NCI-H748 treated with DMSO at 0.1 percent for 48 hours (cell line): ENCODE measurements around the gene TANC1.

Source experiments
- DNase-seq: peaks from one replicate; lab custom pipeline; 2025; lab: John Stamatoyannopoulos, UW

TANC1 gene

GRCh38 chr2:159160954-159161353 is 192.5 kb downstream of the TANC1 start:
- no peak for DNase-seq

- no peak for DNase-seq
These were observed 195.5 kb downstream of the TANC1 start for GRCh38 chr2:159163930-159164329.

DNA sequence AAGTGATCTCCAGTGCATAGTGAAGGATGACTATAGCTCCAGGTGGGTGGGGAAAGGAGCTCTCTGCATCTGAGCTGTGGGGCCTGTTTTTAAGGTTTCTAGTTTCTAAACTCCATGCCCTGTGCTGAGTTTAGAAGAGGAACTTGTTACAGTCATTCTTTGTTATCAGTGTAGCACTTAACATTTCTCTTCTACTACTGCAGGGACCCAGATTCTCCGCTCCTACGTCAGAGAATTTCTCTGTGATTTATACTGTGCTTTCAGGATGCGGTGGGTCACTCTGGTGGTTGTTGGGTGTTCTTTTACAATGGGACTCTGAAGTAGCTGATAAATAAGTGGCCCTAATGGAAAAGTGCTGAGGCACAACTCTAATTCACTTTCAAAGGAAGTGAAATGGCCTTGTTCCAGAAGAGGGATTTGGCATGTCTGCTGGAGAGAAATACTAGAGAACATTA is 196.0 kb downstream of the TANC1 start:
- no peak for DNase-seq

DNA sequence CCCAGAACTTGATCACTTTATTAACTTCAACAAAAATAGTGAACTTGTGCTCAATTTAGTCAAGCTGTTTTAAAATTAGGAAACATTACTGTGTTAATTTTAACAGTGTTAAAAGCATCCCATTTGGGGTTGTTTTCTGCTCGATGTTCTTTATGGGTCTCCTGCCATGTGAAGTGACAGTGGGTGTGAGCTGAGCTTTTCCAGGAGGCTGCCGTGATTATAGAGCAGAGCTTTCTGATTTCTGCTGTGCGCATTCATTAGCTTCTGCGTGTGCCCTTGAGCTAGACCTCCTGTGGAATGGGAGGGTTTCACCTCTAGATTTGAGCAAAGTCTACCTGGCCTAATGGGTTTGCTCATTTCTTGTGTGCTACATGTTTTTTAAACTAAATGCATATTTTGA is 196.6 kb downstream of the TANC1 start:
- DNase-seq = no peak

GRCh38 chr2:159168707-159169106 is 200.3 kb downstream of the TANC1 start:
- DNase-seq = no peak

DNA sequence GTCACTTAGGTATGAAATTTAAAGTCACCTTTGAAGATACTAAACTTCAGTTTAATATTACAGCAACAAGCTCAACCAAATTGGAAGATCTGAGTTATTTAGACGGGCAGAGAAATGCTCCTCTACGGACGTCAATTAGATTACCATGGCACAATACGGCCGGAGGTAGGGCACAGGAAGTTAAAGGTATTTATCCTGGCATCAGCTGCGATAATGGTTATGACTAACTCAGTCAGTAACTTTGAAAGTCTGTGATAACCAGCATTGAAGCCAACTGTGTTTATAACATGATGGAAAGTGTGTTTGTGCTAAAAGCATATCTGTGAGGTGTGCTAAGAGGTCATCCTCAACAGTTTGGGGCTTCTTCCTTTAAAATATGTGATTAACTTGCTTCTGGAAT is 200.7 kb downstream of the TANC1 start:
- DNase-seq = no peak

DNA sequence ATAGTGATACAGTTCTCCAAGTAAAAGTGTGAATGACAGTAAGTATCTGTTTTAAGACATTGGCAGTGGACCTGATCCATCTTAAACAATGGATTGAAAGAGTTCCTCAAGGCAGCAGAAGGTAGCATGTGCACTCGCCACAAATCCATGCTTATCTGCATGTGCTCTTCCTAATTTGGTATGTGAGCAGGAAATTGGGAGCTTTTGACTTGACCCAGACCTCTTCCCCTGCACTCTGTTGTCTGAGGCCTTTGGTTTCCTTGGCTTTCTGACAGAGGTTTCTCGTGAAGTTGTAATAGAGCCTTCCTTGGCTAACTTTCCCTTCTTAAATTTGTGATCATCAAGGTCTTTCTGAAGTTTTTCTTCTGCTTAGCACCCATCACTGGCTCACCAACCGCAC is 204.0 kb downstream of the TANC1 start:
- DNase-seq = no peak

DNA sequence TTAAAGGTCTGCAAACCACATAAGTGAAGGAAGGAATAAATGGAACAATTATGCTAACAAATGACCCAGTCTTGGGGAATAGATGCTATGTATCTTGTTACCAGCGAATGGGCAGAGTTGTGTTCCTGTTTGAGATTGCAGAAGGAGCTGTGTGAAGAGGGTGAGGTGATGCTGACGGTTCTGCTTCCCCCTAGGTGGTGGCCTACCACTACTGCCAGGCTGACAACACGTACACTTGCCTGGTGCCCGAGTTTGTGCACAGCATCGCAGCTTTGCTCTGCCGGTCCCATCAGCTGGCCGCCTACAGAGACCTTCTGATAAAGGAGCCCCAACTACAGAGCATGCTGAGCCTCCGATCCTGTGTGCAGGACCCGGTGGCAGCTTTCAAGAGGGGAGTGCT is 206.3 kb downstream of the TANC1 start:
- DNase-seq = no peak

GRCh38 chr2:159175182-159175581 is 206.7 kb downstream of the TANC1 start:
- DNase-seq = no peak

DNA sequence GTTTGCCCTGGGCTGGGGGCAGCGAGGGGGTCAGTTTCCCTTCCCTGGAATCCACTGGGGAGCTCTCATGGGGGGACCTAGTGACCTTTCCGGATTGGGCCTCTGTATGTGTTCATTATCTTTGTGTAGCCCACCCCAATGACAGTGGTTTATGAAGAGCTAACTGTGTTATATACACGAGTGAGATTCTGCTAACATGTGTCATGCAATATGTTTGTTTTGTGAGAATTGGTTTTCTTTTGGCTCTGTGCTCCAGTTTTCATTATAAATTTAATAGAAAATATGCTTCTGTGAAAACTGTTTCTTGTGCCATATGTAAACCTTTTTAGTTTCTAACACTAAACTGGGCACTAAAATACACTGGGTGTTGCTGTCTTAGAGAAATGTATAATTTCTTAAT is 207.5 kb downstream of the TANC1 start:
- no peak for DNase-seq

- DNase-seq = no peak
These were observed 208.1 kb downstream of the TANC1 start for GRCh38 chr2:159176555-159176954.

GRCh38 chr2:159177357-159177756 is 208.9 kb downstream of the TANC1 start:
- no peak for DNase-seq

DNA sequence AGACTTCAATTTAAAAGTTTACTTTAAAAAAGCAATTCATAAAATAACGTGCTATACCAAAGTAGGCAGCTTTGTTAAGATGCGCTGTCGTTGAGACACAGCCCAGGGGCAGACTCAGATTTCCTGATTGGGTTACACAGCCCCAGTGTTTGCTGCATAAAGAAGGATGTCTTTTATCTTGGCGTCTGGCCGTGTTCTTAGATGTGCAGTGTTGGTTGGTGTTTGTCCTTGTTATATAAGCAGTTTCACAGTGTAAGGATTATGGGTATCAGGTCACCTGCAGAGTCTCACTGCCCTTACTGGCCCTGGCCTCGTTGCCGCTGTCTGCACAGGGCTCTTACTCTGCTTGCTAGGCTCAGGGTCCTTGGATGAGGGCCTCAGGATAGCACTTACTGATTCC is 209.5 kb downstream of the TANC1 start:
- no peak for DNase-seq

- no peak for DNase-seq
These were observed 210.7 kb downstream of the TANC1 start for GRCh38 chr2:159179096-159179495.

DNA sequence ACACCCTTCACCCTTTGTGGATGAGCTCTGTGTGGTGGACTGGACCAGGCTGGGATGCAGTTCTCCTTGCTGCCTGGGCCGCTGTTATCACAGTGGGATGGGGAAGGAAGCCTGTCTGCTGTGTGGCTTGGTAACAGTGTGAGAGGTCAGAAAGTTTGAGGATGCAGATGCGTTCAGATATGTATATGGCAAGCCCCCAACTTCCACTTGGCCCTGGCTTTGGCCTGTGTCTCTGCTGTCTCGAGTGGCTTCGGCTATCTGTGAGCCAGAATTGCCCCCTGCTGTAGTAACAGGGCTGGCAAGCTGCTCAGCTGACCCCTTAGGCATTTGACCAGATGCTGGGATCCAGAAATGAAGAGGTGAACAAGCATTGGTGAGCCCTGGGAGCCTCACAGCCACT is 211.3 kb downstream of the TANC1 start:
- no peak for DNase-seq

GRCh38 chr2:159183346-159183745 is 214.9 kb downstream of the TANC1 start:
- DNase-seq = no peak

DNA sequence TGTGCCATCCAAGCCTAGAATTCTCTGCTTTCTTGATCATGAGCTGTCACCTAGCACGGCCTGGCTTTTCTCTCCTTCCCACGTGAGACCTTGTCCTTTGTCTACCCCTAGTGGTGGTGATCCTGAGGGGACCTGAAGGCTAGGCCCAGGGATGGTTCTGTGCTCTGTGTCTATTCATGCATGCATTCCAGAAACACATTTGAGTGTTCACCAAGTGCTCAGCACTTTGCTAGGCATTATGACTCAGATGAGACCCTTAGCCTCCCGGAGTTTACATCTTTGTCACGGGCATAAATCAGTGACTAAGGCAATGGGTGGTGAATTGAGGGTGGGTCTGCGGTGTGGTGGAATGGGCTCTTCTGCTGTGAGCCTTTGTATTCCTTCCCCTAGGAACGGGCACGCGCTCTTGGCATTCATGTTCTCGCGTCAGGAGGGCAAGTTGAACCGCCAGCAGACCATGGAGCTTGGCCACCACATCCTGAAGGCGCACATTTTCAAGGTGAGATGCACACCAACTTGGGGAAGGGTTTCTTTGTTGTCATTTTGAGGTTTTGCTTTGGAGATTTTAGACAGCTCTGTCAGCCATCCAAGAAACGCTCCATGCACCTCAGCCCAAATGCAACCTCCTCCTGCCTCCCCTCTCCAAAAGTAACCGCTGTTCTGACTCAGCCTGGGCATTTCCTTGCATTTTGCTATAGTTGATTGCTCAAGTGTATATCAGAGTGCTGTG is 217.1 kb downstream of the TANC1 start:
- DNase-seq = no peak

DNA sequence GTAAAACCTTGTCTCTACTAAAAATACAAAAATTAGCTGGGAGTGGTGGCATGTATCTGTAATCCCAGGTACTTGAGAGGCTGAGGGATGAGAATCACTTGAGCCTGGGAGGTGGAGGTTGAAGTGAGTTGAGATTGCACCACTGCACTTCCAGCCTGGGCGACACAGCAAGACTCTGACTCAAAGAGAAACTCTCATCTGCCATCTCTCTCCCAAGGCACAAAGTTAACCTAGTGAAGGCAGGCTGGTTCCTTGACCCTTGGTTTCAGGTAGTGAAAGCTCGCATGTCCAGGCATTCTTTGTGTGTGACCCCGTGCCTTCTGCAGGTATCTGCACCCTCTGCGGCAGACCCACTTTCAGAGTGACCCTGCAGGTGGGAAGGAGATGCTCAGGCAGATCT is 218.0 kb downstream of the TANC1 start:
- DNase-seq = no peak

DNA sequence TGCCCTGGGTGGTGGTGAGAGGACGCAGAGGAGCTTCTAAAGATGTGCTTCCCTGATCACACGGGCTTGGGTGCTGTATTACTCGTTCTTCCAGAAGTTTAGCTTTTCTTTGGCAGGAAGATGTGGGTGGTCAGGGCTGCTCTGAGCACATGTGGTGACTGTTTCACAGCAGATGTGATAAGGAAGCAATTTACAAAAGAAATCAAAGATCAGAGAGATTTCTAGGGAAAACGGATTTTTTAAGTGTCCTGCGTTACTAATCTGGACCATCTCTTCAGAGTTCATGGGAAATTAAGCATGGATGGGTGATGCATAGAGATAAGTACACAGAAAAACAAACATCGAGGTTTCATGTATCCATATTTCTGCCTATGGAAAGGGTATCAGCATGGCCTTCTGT is 218.7 kb downstream of the TANC1 start:
- no peak for DNase-seq

DNA sequence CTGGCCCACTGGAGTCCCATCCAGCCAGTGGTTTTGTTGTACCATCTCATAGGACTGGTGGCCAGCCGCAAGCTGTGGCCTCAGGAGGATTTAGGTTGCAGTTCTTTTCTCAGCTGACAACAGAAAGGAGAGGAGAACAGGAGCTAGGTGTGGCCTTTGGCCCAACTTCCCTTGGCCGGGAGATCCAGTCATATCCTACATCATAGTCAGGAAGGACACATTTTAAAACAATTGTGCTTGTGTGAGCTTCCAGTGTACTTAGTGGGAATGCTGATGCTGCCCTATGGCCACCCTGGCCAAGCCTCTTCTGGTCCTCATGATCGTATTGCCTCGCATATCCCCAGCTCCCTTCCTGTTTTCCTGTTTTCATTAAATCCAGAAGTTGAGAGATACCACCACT is 220.0 kb downstream of the TANC1 start:
- DNase-seq = no peak

GRCh38 chr2:159192371-159192918 is 224.0 kb downstream of the TANC1 start:
- DNase-seq = no peak

- no peak for DNase-seq
These were observed 225.4 kb downstream of the TANC1 start for GRCh38 chr2:159193791-159194190.

GRCh38 chr2:159194241-159194640 is 225.8 kb downstream of the TANC1 start:
- no peak for DNase-seq

- no peak for DNase-seq
These were observed 227.3 kb downstream of the TANC1 start for GRCh38 chr2:159195697-159196096.
